Osteoblast (primary cell): ENCODE measurements around the gene SPATC1L. TPM values are rescaled to one million over a fixed set of nuclear protein-coding genes. Genes with fewer than 3 reads are reported as not detected.
A peak's percentile ranks its signal among the peaks of the same experiment; 100 is the strongest.
"Not testable (repeated sequence)": the region's sequence is repeated elsewhere in the genome, so short reads cannot be mapped to it uniquely, and the experiment has no call there.

Experiments
- DNase-seq: peaks from one replicate; pipeline ENCODE4 v3.0.0; 2011; ENCODE audit warnings: low spot score, mixed read lengths; ENCODE audit not compliant: insufficient read length; ENCODE audit errors: missing footprints
- H2AFZ ChIP-seq: 2 replicates; pipeline ENCODE4 v1.6.0; 2011; ENCODE audit warnings: mild to moderate bottlenecking, low read length
- H3K27ac ChIP-seq: 2 replicates; pipeline ENCODE4 v1.5.1; 2011; ENCODE audit warnings: mild to moderate bottlenecking, low read depth, low read length, moderate library complexity
- H3K27me3 ChIP-seq: 2 replicates; pipeline ENCODE4 v1.6.0; 2012; ENCODE audit warnings: mild to moderate bottlenecking, control low read depth, inconsistent platforms, low read length, moderate library complexity; ENCODE audit not compliant: insufficient read depth
- H3K36me3 ChIP-seq: 2 replicates; pipeline ENCODE4 v1.5.1; 2011; ENCODE audit warnings: mild to moderate bottlenecking, low read length, control low read depth, moderate library complexity; ENCODE audit not compliant: insufficient read depth
- H3K4me1 ChIP-seq: 2 replicates; pipeline ENCODE4 v1.5.1; 2011; ENCODE audit warnings: mild to moderate bottlenecking, low read length, control low read depth, moderate library complexity; ENCODE audit not compliant: insufficient read depth
- H3K4me2 ChIP-seq: 2 replicates; pipeline ENCODE4 v1.6.0; 2011; ENCODE audit warnings: mild to moderate bottlenecking, low read length; ENCODE audit not compliant: insufficient read depth
- H3K4me3 ChIP-seq: fragments of 200-600 bp; sonication (generic); 3 replicates; pipeline ENCODE4 v1.5.1; 2012; ENCODE audit warnings: mild to moderate bottlenecking, low read length, inconsistent platforms; ENCODE audit not compliant: insufficient read depth
- H3K79me2 ChIP-seq: 2 replicates; pipeline ENCODE4 v1.6.0; 2012; ENCODE audit warnings: mild to moderate bottlenecking, low read length, control low read depth, inconsistent platforms; ENCODE audit not compliant: insufficient read depth
- H3K9me3 ChIP-seq: 2 replicates; pipeline ENCODE4 v1.5.1; 2011; ENCODE audit warnings: low read depth, low read length, control low read depth
- H4K20me1 ChIP-seq: 2 replicates; pipeline ENCODE4 v1.6.0; 2012; ENCODE audit warnings: mild to moderate bottlenecking, low read length, control low read depth; ENCODE audit not compliant: insufficient read depth
- total RNA-seq: library from RNA; depleted of rRNA; stranded (reverse); fragments of >200 nt; gene quantifications from 2 replicates; pipeline ENCODE4 v1.2.3, GENCODE V29; 2012
- TF ChIP-seq, protein P1 (sequence below): IDR thresholded peaks from 2 replicates; pipeline ENCODE4 v1.5.1; 2011; ENCODE audit warnings: mild to moderate bottlenecking, low read depth, low read length, moderate library complexity; ENCODE audit errors: extremely low read depth

Gene SPATC1L
- total RNA-seq, 1 donor = 6.9 TPM

DNA sequence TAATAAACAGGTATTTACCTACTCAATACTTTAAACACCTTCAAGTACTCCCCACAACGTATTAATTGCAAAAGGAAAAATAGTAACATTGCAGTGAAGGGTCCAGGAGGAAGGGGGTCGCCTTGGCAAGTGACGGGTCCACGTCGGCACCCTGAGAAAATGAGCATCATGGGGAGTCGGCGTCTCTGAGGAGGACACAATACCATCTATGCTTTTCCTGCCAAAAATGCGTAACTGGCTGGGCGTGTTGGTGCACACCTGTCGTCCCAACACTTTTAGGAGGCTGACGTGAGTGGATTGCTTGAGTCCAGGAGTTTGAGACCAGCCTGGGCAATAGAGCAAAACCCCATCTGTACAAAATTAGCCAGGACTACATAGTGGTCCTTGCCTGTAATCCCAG, 36.2 kb downstream of the SPATC1L start:
- no peak overlapping the region for H3K4me2 ChIP-seq
- TF ChIP-seq, protein P1, sequence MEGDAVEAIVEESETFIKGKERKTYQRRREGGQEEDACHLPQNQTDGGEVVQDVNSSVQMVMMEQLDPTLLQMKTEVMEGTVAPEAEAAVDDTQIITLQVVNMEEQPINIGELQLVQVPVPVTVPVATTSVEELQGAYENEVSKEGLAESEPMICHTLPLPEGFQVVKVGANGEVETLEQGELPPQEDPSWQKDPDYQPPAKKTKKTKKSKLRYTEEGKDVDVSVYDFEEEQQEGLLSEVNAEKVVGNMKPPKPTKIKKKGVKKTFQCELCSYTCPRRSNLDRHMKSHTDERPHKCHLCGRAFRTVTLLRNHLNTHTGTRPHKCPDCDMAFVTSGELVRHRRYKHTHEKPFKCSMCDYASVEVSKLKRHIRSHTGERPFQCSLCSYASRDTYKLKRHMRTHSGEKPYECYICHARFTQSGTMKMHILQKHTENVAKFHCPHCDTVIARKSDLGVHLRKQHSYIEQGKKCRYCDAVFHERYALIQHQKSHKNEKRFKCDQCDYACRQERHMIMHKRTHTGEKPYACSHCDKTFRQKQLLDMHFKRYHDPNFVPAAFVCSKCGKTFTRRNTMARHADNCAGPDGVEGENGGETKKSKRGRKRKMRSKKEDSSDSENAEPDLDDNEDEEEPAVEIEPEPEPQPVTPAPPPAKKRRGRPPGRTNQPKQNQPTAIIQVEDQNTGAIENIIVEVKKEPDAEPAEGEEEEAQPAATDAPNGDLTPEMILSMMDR = no peak

DNA sequence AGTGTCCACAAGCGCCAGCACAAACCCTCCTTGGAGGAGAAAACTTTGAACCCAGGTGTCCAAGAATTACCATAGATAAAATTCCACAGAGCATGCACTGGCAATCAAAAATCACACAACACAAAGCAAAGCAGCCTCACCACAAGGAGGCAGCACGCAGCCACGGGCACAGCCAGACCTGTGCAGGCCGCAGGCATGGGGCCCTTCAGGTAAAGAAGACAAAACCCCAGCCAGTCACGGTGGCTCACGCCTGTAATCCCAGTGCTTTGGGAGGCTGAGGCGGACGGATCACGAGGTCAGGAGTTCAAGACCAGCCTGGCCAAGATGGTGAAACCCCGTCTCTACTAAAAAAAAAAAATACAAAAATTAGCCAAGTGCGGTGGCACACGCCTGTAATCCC, 36.8 kb downstream of the SPATC1L start:
- H3K9me3 ChIP-seq, H3K4me3 ChIP-seq, H4K20me1 ChIP-seq, H3K79me2 ChIP-seq, H3K27me3 ChIP-seq, H3K36me3 ChIP-seq, H3K27ac ChIP-seq, H3K4me2 ChIP-seq, H2AFZ ChIP-seq, H3K4me1 ChIP-seq: not testable (repeated sequence)
- TF ChIP-seq, protein P1 = peak; percentile 54
- DNase-seq = peak; percentile 94

More for the DNA sequence above, 36.2 kb downstream of the SPATC1L start:
- Histone ChIP-seq H3K27ac (no peak overlapping the region), H3K36me3 (no peaks in the 10 kb centered on the region), H3K79me2 (no peaks in the 10 kb centered on the region), H3K4me1 (peaks cover 4% of the 10 kb centered on the region), H3K27me3 (no peaks in the 10 kb centered on the region), H3K4me3 (no peak overlapping the region), H2AFZ (no peak overlapping the region), H3K9me3 (no peaks in the 10 kb centered on the region), H4K20me1 (no peaks in the 10 kb centered on the region)
- DNase-seq = peak; percentile 51

DNA sequence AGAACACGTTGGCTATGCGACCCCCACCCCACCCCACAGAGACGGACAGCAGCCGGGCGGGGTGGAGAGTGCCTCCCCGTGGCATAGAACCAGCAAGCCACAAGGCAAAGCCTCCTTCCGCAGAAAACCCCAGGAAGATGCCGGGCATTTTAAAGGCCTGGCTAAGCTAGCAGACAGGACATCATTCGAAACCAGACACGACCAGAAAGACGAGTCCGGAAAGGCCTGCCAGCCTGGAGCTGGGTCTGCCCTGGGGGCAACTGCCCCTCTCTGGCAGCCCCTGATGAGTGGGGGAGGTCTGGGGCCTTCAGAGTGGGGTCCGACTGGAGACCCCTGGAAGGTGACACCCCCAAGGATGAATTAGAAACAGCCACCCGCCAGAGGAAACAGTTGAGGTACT, 37.4 kb downstream of the SPATC1L start:
- no peak for DNase-seq
- no peak overlapping the region for H3K27ac ChIP-seq
- H3K4me1 ChIP-seq = peaks cover 4% of the 10 kb centered on the region

DNA sequence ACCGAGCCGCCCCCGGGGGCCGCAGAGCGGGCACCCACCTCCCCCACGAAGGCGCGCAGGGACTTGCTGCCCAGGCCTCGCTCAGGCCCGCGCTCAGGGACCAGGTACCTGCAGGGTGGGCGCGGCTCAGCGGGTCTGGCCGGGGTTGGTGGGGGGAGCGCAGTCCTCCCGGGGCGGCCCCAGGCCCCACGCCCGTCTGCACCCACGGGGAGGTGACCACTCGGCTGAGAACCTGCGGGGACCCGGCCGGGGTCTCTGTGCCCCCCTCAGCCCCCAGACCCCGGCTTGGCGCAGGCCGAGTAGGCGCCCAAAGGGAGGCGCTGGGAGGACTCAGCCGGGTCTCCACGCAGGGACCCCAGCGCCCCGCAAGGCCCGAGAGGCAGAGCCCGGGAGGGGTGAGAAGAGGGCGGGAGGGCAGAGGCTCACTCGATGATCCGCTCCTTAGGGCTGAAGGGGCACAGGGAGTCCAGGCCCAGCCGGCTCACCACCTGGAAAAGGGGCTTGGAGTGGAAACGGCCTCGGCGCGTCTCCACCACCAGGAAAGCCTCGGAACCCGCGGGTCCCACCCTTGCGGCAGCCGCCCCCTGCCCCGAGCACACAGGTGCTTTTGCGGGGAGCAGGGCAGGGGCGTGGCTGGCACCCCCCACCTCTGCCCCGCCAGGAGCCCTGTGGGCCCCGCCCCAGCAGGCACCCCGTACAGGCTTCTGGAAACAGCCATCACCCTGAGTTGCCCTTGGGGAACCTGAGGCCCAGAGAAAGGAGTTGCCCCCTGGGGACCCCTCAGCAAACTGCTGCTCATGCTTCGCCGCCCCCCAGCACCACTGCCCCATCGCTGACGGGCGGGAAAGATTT, 38.2 kb downstream of the SPATC1L start:
- TF ChIP-seq, protein P1 = no peak
- Histone ChIP-seq H3K4me2 (no peak overlapping the region), H2AFZ (no peak overlapping the region), H3K27me3 (peaks cover 2% of the 10 kb centered on the region), H3K79me2 (no peaks in the 10 kb centered on the region), H4K20me1 (no peaks in the 10 kb centered on the region), H3K27ac (no peak overlapping the region), H3K9me3 (no peaks in the 10 kb centered on the region), H3K4me1 (peaks cover 4% of the 10 kb centered on the region), H3K36me3 (no peaks in the 10 kb centered on the region), H3K4me3 (no peak overlapping the region)
- DNase-seq = peak; percentile 65

More for the DNA sequence above, 37.4 kb downstream of the SPATC1L start:
- H3K4me3 ChIP-seq = no peak overlapping the region
- H3K79me2 ChIP-seq = no peaks in the 10 kb centered on the region
- no peaks in the 10 kb centered on the region for H3K27me3 ChIP-seq
- H3K9me3 ChIP-seq = no peaks in the 10 kb centered on the region
- TF ChIP-seq, protein P1 = no peak
- H4K20me1 ChIP-seq = no peaks in the 10 kb centered on the region
- no peak overlapping the region for H3K4me2 ChIP-seq
- no peak overlapping the region for H2AFZ ChIP-seq
- no peaks in the 10 kb centered on the region for H3K36me3 ChIP-seq
